NCI-H2196 (cell line): ENCODE results near the gene NUDT21.
"Not testable (repeated sequence)": the region's sequence is repeated elsewhere in the genome, so short reads cannot be mapped to it uniquely, and the experiment has no call there.

Experiments
- DNase-seq: peaks from one replicate; lab custom pipeline; 2025; ENCODE audit not compliant: unreplicated experiment; lab: John Stamatoyannopoulos, UW

NUDT21 gene

GRCh38 chr16:56380778-56381485 is 70.2 kb downstream of the NUDT21 start:
- DNase-seq = not testable (repeated sequence)
